Middle frontal gyrus (tissue), 1 donor: ENCODE results near the gene PRTN3.

Experiments
- DNase-seq: peaks from one replicate; pipeline ENCODE4 v3.0.0-alpha.2; 2015; ENCODE audit warnings: low spot score; ENCODE audit errors: extremely low spot score

Gene PRTN3

GRCh38 chr19:803099-803561 lies 37.7 kb upstream of the PRTN3 start:
- DNase-seq = no peak

- DNase-seq = no peak
Observed at GRCh38 chr19:803686-804418, 36.9 kb upstream of the PRTN3 start.

- DNase-seq = no peak
Observed at GRCh38 chr19:804419-805165, 36.2 kb upstream of the PRTN3 start.

- no peak for DNase-seq
Observed at GRCh38 chr19:805166-805551, 35.6 kb upstream of the PRTN3 start.

GRCh38 chr19:805600-806550 lies 34.9 kb upstream of the PRTN3 start:
- DNase-seq = no peak

- no peak for DNase-seq
Observed at GRCh38 chr19:806815-807421, 33.9 kb upstream of the PRTN3 start.

- DNase-seq = no peak
Observed at GRCh38 chr19:807627-808422, 33.0 kb upstream of the PRTN3 start.

GRCh38 chr19:808423-808775 lies 32.4 kb upstream of the PRTN3 start:
- DNase-seq = no peak

- no peak for DNase-seq
Observed at GRCh38 chr19:810077-810855, 30.5 kb upstream of the PRTN3 start.

- no peak for DNase-seq
Observed at GRCh38 chr19:810883-811489, 29.8 kb upstream of the PRTN3 start.

- no peak for DNase-seq
Observed at GRCh38 chr19:811506-812048, 29.2 kb upstream of the PRTN3 start.

GRCh38 chr19:812049-812746 lies 28.6 kb upstream of the PRTN3 start:
- no peak for DNase-seq

GRCh38 chr19:812747-813218 lies 28.0 kb upstream of the PRTN3 start:
- no peak for DNase-seq

GRCh38 chr19:813219-814151 lies 27.3 kb upstream of the PRTN3 start:
- no peak for DNase-seq

- no peak for DNase-seq
Observed at GRCh38 chr19:814152-815078, 26.4 kb upstream of the PRTN3 start.
